ENCODE data around the gene C4B.
"Not testable (repeated sequence)": the region's sequence is repeated elsewhere in the genome, so short reads cannot be mapped to it uniquely, and the experiment has no call there.

DNA sequence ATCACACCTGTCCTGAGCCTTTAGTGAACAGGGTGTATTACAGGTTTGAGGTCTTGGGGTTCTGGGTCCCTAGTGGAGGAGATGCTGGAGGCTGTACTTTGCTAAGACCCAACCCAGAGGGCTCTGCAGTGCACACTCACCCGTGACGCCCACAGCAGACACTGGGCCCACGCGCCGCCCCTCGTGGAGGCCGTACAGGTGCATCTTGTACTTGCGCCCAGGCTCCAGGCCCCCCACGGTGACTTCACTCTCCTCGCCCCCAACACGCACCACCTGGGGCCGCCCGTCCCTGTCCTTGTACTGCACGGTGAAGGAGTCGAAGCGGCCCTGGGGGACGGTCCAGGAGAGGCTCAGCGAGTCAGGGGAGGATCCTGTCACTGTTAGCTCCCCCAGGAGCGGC, 52.9 kb downstream of the C4B start:
- TF ChIP-seq CTCF (IDR thresholded peaks at IDR 0.05); TCF7L2 (IDR thresholded peaks at IDR 0.05; ENCODE audit: low read depth, low read length): not testable (repeated sequence)
